CD4-positive, alpha-beta memory T cell (primary cell): ENCODE results near the gene MINDY3. TPM values are rescaled to one million over a fixed set of nuclear protein-coding genes. Genes with fewer than 3 reads are reported as not detected.

Source experiments
- CTCF ChIA-PET: fragments of 350-600 bp; sonication (Branson Sonifier 250); formaldehyde crosslinking; loops from one replicate; lab custom pipeline; 2021; ENCODE audit warnings: inconsistent platforms; ENCODE audit not compliant: partially characterized antibody; lab: Charles Lee
- POLR2A ChIA-PET: fragments of 350-600 bp; sonication (Branson Sonifier 250); formaldehyde crosslinking; loops from one replicate; lab custom pipeline; 2021; ENCODE audit not compliant: partially characterized antibody; lab: Charles Lee
- DNase-seq, 5 donors: peaks; one replicate each; pipeline versions ENCODE4 v3.0.0 to v3.0.0-alpha.2; 2020 to 2022; ENCODE audit warnings: mixed read lengths in 1 of 5
- H3K27ac ChIP-seq: one replicate; pipeline ENCODE4 v1.7.0; 2013; ENCODE audit warnings: low read depth, low read length
- H3K27me3 ChIP-seq: 2 replicates; pipeline ENCODE4 v1.7.0; 2013; ENCODE audit warnings: mild to moderate bottlenecking, low read length, moderate library complexity; ENCODE audit not compliant: insufficient read depth
- H3K36me3 ChIP-seq: 2 replicates; pipeline ENCODE4 v1.7.0; 2013; ENCODE audit warnings: mild to moderate bottlenecking, low read length, moderate library complexity; ENCODE audit not compliant: insufficient read depth
- H3K4me1 ChIP-seq: 2 replicates; pipeline ENCODE4 v1.7.0; 2013; ENCODE audit warnings: mild to moderate bottlenecking, low read length, moderate library complexity; ENCODE audit not compliant: insufficient read depth
- H3K4me3 ChIP-seq, 2 donors: one replicate each; pipeline ENCODE4 v1.7.0; 2013; ENCODE audit warnings: low read length in 2 of 2, mild to moderate bottlenecking in 1 of 2
- H3K9me3 ChIP-seq, 2 donors: one replicate each; pipeline ENCODE4 v1.7.0; 2013; ENCODE audit warnings: low read length in 2 of 2, control low read depth in 1 of 2; ENCODE audit not compliant: control insufficient read depth in 1 of 2
- H3K27ac Mint-ChIP-seq, 7 donors: one replicate each; pipeline ENCODE4 v1.8.0; 2020 to 2021; ENCODE audit warnings: mixed read lengths in 7 of 7, mild to moderate bottlenecking in 6 of 7, inconsistent platforms in 3 of 7, moderate library complexity in 3 of 7
- H3K27me3 Mint-ChIP-seq, 2 donors: one replicate each; pipeline ENCODE4 v1.8.0; 2020 to 2021; ENCODE audit warnings: mixed read lengths in 2 of 2
- H3K36me3 Mint-ChIP-seq, 2 donors: one replicate each; pipeline ENCODE4 v1.8.0; 2020 to 2021; ENCODE audit warnings: mixed read lengths in 2 of 2, inconsistent platforms in 1 of 2, mild to moderate bottlenecking in 1 of 2
- H3K4me1 Mint-ChIP-seq, 4 donors: one replicate each; pipeline ENCODE4 v1.8.0; 2020 to 2021; ENCODE audit warnings: mixed read lengths in 4 of 4, mild to moderate bottlenecking in 1 of 4
- H3K4me3 Mint-ChIP-seq, 8 donors: one replicate each; pipeline ENCODE4 v1.8.0; 2020 to 2021; ENCODE audit warnings: mixed read lengths in 8 of 8, mild to moderate bottlenecking in 7 of 8, moderate library complexity in 6 of 8, inconsistent platforms in 3 of 8
- H3K9me3 Mint-ChIP-seq, 8 donors: one replicate each; pipeline ENCODE4 v1.8.0; 2020 to 2021; ENCODE audit warnings: mixed read lengths in 8 of 8, mild to moderate bottlenecking in 5 of 8, inconsistent platforms in 3 of 8, moderate library complexity in 1 of 8
- intact Hi-C: fragments of 100-400 bp; cut with micrococcal nuclease; formaldehyde crosslinking; loops from one replicate; pipeline ENCODE4 v1.15.1; 2023
- polyA plus RNA-seq, 2 donors: library from polyadenylated mRNA; unstranded; fragments of 300-500 nt; fragmentation: Illumina TruSeq; gene quantifications; one replicate each; pipeline ENCODE4 v1.2.3, GENCODE V29; 2021
- total RNA-seq, 2 experiments: library from RNA; stranded (reverse); gene quantifications; one replicate each; pipeline ENCODE4 v1.2.3, GENCODE V29; 2021

MINDY3 gene
- total and polyA plus RNA-seq, 4 experiments from 2014 or later = 2.1 to 40.4 (median 21.0) TPM

- Histone ChIP-seq H3K4me1 (no peaks in the 10 kb centered on the region), H3K27me3 (no peaks in the 10 kb centered on the region), H3K4me3 (no peak overlapping the region), H3K36me3 (no peaks in the 10 kb centered on the region), H3K27ac (no peak overlapping the region), H3K9me3 (peaks cover 0 to 4% of the 10 kb centered on the region in 2 donors)
- H3K36me3 Mint-ChIP-seq = peaks cover 47 to 58% of the 10 kb centered on the region in 2 donors
- H3K4me1 Mint-ChIP-seq = peaks cover 22 to 38% (median 24%) of the 10 kb centered on the region in 4 donors
- no peak overlapping the region for H3K27ac Mint-ChIP-seq
- H3K9me3 Mint-ChIP-seq = peaks cover 0 to 31% (median 19%) of the 10 kb centered on the region in 8 donors
- DNase-seq = no peak
- H3K27me3 Mint-ChIP-seq = no peaks in the 10 kb centered on the region
- POLR2A ChIA-PET = no interaction called here
- intact Hi-C loops = no loop called here
- CTCF ChIA-PET = no interaction called here
- H3K4me3 Mint-ChIP-seq = no peak overlapping the region
These were observed 12.8 kb downstream of the MINDY3 start for GRCh38 chr10:15847481-15847880.

GRCh38 chr10:15844517-15844916 is 15.8 kb downstream of the MINDY3 start:
- H3K27me3 Mint-ChIP-seq = no peaks in the 10 kb centered on the region
- Histone ChIP-seq H3K36me3 (no peaks in the 10 kb centered on the region), H3K9me3 (no peaks in the 10 kb centered on the region), H3K4me3 (no peak overlapping the region), H3K27me3 (no peaks in the 10 kb centered on the region), H3K4me1 (no peaks in the 10 kb centered on the region), H3K27ac (no peak overlapping the region)
- H3K36me3 Mint-ChIP-seq = peaks cover 19 to 38% of the 10 kb centered on the region in 2 donors
- peaks cover 0 to 6% (median 0%) of the 10 kb centered on the region in 8 donors for H3K9me3 Mint-ChIP-seq
- ChIA-PET POLR2A (no interaction called here), CTCF (no interaction called here)
- intact Hi-C loops = no loop called here
- H3K4me3 Mint-ChIP-seq = no peak overlapping the region
- H3K27ac Mint-ChIP-seq = no peak overlapping the region
- no peak for DNase-seq
- peaks cover 16 to 21% (median 17%) of the 10 kb centered on the region in 4 donors for H3K4me1 Mint-ChIP-seq

- Histone ChIP-seq H3K27ac (no peak overlapping the region), H3K4me3 (no peak overlapping the region), H3K36me3 (no peaks in the 10 kb centered on the region), H3K4me1 (no peaks in the 10 kb centered on the region), H3K9me3 (no peaks in the 10 kb centered on the region), H3K27me3 (no peaks in the 10 kb centered on the region)
- H3K27me3 Mint-ChIP-seq = no peaks in the 10 kb centered on the region
- intact Hi-C loops = no loop called here
- H3K4me3 Mint-ChIP-seq = peak overlapping the region in 1 of 8 donors; percentile 13
- H3K4me1 Mint-ChIP-seq = peaks cover 14 to 16% (median 16%) of the 10 kb centered on the region in 4 donors
- ChIA-PET POLR2A (no interaction called here), CTCF (no interaction called here)
- no peak for DNase-seq
- peaks cover 11 to 35% of the 10 kb centered on the region in 2 donors for H3K36me3 Mint-ChIP-seq
- H3K27ac Mint-ChIP-seq = no peak overlapping the region
- peaks cover 0 to under 1% (median 0%) of the 10 kb centered on the region in 8 donors for H3K9me3 Mint-ChIP-seq
These were observed 16.6 kb downstream of the MINDY3 start for GRCh38 chr10:15843695-15844094.

- POLR2A ChIA-PET = no interaction called here
- H3K27ac Mint-ChIP-seq = peak overlapping the region in 2 of 7 donors; percentile 6 to 17
These were observed 17.6 kb downstream of the MINDY3 start for GRCh38 chr10:15842556-15843169.

GRCh38 chr10:15841696-15842095 is 18.6 kb downstream of the MINDY3 start:
- Mint-ChIP-seq H3K27me3 (no peaks in the 10 kb centered on the region), H3K36me3 (peaks cover 6 to 27% of the 10 kb centered on the region in 2 donors), H3K9me3 (no peaks in the 10 kb centered on the region), H3K4me3 (no peak overlapping the region), H3K4me1 (peaks cover 14 to 18% (median 16%) of the 10 kb centered on the region in 4 donors), H3K27ac (peak overlapping the region in 1 of 7 donors; percentile 3)
- ChIA-PET POLR2A (no interaction called here), CTCF (no interaction called here)
- Histone ChIP-seq H3K36me3 (no peaks in the 10 kb centered on the region), H3K4me1 (no peaks in the 10 kb centered on the region), H3K9me3 (no peaks in the 10 kb centered on the region), H3K27me3 (no peaks in the 10 kb centered on the region), H3K27ac (no peak overlapping the region), H3K4me3 (no peak overlapping the region)
- intact Hi-C loops = no loop called here
- no peak for DNase-seq

More at GRCh38 chr10:15842556-15843169, 17.6 kb downstream of the MINDY3 start:
- intact Hi-C loops = no loop called here
- Mint-ChIP-seq H3K36me3 (peaks cover 8 to 30% of the 10 kb centered on the region in 2 donors), H3K4me3 (no peak overlapping the region), H3K27me3 (no peaks in the 10 kb centered on the region), H3K9me3 (no peaks in the 10 kb centered on the region), H3K4me1 (peaks cover 14 to 18% (median 16%) of the 10 kb centered on the region in 4 donors)
- H3K36me3 ChIP-seq = no peaks in the 10 kb centered on the region
- H3K27ac ChIP-seq = no peak overlapping the region
- no peak for DNase-seq
- H3K4me1 ChIP-seq = no peaks in the 10 kb centered on the region
- no peak overlapping the region for H3K4me3 ChIP-seq
- no peaks in the 10 kb centered on the region for H3K9me3 ChIP-seq
- CTCF ChIA-PET = no interaction called here
- H3K27me3 ChIP-seq = no peaks in the 10 kb centered on the region

DNA sequence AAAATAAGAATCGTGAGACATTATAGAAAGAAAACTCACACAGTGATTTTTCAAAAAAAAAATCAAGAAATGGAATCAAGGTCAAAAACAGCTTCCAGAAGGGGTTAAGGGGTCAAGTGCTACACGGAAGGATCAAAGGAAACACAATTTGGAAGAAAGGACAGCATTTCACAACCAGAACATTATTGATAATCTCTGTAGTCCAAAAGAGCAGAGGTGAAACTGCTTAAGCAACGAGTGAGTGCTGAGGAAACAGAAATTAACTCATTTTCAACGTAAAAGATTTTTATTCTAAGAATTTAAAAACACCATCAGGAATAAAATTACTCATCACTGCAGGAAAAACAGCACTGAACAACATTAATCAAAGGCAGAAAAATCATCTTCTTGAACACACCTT is 23.5 kb downstream of the MINDY3 start:
- no peak overlapping the region for H3K4me3 Mint-ChIP-seq
- H3K27ac ChIP-seq = no peak overlapping the region

DNA sequence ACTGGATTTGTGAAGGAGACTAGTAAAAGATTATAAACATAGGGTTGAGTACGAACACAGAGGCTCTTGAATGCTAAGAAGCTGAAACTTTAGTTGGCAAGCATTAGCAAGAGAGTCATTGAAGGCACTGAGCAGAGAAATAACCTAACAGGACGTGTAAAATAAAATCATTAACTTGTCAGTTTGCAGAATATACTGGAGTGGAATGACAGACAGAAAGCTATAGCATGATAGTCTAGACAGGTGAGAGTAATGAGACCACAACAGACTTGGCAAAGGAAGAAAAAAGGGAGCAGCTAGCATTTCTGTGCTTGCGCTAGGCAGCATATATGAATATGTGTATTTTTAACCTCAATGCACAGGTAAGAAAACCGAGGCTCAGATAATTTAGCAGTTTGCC is 30.8 kb downstream of the MINDY3 start:
- intact Hi-C loops = loop anchor here (10.0 kb wide), 1 partner anchor 395 kb away; no protein-coding TSS in a partner anchor
- no peaks in the 10 kb centered on the region for H3K9me3 Mint-ChIP-seq
- H3K4me3 Mint-ChIP-seq = peak overlapping the region in 1 of 8 donors; percentile 36
- no peaks in the 10 kb centered on the region for H3K27me3 Mint-ChIP-seq
- peaks cover 12 to 20% (median 19%) of the 10 kb centered on the region in 4 donors for H3K4me1 Mint-ChIP-seq
- Histone ChIP-seq H3K27me3 (no peaks in the 10 kb centered on the region), H3K4me1 (peaks cover 8% of the 10 kb centered on the region), H3K36me3 (peaks cover 11% of the 10 kb centered on the region), H3K9me3 (no peaks in the 10 kb centered on the region), H3K4me3 (no peak overlapping the region), H3K27ac (no peak overlapping the region)
- peaks cover 54 to 55% of the 10 kb centered on the region in 2 donors for H3K36me3 Mint-ChIP-seq
- ChIA-PET CTCF (no interaction called here), POLR2A (no interaction called here)
- DNase-seq = no peak
- H3K27ac Mint-ChIP-seq = peak overlapping the region in 1 of 7 donors; percentile 81

More for the DNA sequence above, 23.5 kb downstream of the MINDY3 start:
- Mint-ChIP-seq H3K27me3 (no peaks in the 10 kb centered on the region), H3K9me3 (no peaks in the 10 kb centered on the region), H3K27ac (no peak overlapping the region), H3K4me1 (peaks cover 5 to 11% (median 7%) of the 10 kb centered on the region in 4 donors), H3K36me3 (peaks cover 16 to 24% of the 10 kb centered on the region in 2 donors)
- POLR2A ChIA-PET = interaction anchor here (1.2 kb wide), 1 partner anchor 24 kb away, joined by 3 read pairs; no protein-coding TSS in a partner anchor
- Histone ChIP-seq H3K4me1 (peaks cover 11% of the 10 kb centered on the region), H3K4me3 (no peak overlapping the region), H3K9me3 (no peaks in the 10 kb centered on the region), H3K27me3 (no peaks in the 10 kb centered on the region), H3K36me3 (peaks cover 4% of the 10 kb centered on the region)
- intact Hi-C loops = no loop called here
- DNase-seq = no peak
- CTCF ChIA-PET = no interaction called here
